ENCODE data around the gene PABPC1L2A.
"Not testable (repeated sequence)": the region's sequence is repeated elsewhere in the genome, so short reads cannot be mapped to it uniquely, and the experiment has no call there.

PABPC1L2A gene

DNA sequence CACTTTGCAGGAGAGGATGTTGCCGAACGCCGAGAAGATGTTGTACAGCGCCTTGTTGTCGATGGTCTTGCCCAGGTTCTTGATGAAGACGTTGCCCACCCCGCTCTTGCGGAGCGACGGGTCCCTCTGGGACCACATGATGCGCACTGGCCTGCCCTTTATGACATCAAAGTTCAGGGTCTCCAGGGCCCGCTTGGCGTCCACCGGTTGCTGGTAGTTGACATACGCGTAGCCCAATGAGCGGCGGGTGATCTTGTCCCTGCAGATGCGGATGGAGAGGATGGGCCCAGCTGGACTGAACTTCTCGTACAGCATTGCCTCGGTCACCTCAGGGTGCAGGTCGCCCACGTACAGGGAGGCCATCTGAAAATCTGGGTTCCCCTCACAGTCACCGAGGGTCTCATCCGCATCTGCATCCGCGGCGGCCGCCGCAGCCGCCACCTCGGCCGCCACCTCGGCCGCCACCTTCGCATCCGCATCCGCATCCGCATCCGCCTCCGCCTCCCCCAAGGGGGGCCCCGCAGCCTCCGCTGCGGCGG is at the start of gene PABPC1L2A:
Gene PABPC1L2A, minus strand, starts transcription at position 489 of the 539 bp plus-strand sequence. Its CDS starts 126 bp downstream, at position 363.
- not testable (repeated sequence) for DNase-seq (ENCODE audit: low spot score)

- no peak for DNase-seq (ENCODE audit: low spot score)
Measured at GRCh38 chrX:73127700-73128241, 48.5 kb upstream of the PABPC1L2A start.

- no peak for DNase-seq (ENCODE audit: low spot score)
Measured at GRCh38 chrX:73126240-73126639, 46.9 kb upstream of the PABPC1L2A start.

GRCh38 chrX:73099505-73099904 is 20.2 kb upstream of the PABPC1L2A start:
- not testable (repeated sequence) for DNase-seq (ENCODE audit: low spot score)

GRCh38 chrX:73086766-73087165 is 7.5 kb upstream of the PABPC1L2A start:
- not testable (repeated sequence) for DNase-seq (ENCODE audit: low spot score)

DNA sequence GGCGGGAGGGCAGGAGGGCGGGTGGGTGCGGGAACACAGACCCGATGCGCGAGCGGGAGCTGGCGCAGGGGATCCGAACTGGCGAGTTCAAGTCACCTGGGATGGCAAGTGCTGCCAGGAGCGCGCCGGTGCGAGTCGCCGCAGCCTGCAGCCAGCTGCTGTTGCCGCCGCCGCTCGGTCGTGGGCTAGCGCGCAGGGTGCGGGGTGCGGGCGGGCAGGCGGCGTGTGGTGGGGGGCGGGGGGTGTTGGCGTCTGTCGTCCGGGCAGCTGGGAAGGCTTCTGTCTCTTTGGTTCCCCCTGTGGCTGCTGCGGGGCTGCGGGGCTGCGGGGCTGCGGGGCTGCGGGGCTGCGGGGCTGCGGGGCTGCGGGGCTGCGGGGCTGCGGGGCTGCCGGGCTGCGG is 572 bp upstream of the PABPC1L2A start:
- not testable (repeated sequence) for DNase-seq (ENCODE audit: low spot score)

- DNase-seq (ENCODE audit: low spot score): not testable (repeated sequence)
Measured at GRCh38 chrX:73078597-73078996, 715 bp downstream of the PABPC1L2A start.

- DNase-seq (ENCODE audit: low spot score): no peak
Measured at GRCh38 chrX:73076838-73077237, 2.5 kb downstream of the PABPC1L2A start.

- no peak for DNase-seq (ENCODE audit: low spot score)
Measured at GRCh38 chrX:73069365-73070035, 9.8 kb downstream of the PABPC1L2A start.

- no peak for DNase-seq (ENCODE audit: low spot score)
Measured at GRCh38 chrX:73068467-73069364, 10.6 kb downstream of the PABPC1L2A start.

DNA sequence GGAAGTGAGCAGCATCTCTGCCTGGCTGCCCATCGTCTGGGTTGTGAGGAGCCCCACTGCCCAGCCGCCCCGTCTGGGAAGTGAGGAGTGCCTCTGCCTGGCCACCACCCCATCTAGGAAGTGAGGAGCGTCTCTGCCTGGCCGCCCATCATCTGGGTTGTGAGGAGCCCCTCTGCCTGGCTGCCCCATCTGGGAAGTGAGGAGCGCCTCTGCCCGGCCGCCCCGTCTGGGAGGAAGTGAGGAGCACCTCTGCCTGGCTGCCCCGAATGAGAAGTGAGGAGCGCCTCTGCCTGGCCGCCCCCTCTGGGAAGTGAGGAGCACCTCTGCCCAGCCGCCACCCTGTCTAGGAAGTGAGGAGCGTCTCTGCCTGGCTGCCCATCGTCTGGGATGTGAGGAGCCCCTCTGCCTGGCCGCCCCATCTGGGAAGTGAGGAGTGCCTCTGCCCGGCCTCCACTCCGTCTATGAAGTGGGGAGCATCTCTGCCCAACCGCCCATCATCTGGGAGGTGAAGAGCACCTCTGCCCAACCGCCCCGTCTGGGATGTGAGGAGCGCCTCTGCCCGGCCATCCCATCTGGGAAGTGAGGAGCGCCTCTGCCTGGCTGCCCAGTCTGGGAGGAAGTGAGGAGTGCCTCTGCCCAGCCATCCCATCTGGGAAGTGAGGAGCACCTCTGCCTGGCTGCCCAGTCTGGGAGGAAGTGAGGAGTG is 11.4 kb downstream of the PABPC1L2A start:
- DNase-seq (ENCODE audit: low spot score): not testable (repeated sequence)

GRCh38 chrX:73028876-73029275 is 50.4 kb downstream of the PABPC1L2A start:
- no peak for DNase-seq (ENCODE audit: low spot score)
